Activated naive CD8-positive, alpha-beta T cell treated with anti-CD3 and anti-CD28 coated beads, Interleukin-2, amount 50 U/mL, for 16 hours (primary cell): ENCODE data around the gene SUFU.
"Not testable (repeated sequence)": the region's sequence is repeated elsewhere in the genome, so short reads cannot be mapped to it uniquely, and the experiment has no call there.

Experiments
- DNase-seq: peaks from one replicate; pipeline ENCODE4 v3.0.0-alpha.2; 2020; ENCODE audit warnings: low read depth, low spot score

SUFU gene

DNA sequence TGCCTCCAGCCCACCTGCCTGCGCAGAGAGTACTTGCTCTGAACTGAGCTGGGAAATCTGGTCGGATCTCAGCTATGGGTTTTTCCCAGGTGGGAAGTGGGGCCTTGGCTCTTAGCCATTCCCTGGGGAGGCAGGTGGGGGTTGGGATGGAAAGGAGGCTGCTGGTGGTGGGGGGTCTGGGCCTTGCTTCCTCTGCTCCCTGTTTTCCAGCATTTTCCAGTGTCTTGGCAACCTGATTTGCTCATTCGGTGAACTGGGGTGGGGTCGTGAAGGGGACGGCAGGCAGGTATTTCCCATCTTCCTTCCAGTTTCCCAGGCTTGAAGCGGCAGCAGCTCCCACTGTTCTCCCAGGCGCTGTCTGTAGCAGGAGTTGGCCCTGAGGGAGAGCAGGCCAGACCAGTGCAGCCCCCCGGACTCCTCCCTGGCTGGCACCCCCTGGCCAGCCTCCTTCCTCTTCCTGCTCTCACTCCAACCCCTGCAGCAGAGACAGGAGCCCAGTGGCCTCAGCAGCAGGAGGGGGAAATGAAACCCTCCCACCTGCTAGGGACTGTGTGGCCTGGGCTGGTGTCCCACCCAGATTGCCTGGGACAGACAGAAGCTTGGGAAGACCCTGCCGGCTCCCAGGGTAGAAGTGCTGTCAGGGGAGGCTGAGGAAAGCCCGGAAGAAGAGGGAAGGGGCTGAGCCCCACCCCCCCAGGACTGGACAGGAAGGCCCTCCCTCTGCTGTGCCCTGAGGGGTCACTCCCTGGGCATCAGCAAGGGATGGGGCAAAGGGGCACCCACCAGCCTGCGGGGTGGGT, 147.1 kb downstream of the SUFU start:
- DNase-seq = no peak

DNA sequence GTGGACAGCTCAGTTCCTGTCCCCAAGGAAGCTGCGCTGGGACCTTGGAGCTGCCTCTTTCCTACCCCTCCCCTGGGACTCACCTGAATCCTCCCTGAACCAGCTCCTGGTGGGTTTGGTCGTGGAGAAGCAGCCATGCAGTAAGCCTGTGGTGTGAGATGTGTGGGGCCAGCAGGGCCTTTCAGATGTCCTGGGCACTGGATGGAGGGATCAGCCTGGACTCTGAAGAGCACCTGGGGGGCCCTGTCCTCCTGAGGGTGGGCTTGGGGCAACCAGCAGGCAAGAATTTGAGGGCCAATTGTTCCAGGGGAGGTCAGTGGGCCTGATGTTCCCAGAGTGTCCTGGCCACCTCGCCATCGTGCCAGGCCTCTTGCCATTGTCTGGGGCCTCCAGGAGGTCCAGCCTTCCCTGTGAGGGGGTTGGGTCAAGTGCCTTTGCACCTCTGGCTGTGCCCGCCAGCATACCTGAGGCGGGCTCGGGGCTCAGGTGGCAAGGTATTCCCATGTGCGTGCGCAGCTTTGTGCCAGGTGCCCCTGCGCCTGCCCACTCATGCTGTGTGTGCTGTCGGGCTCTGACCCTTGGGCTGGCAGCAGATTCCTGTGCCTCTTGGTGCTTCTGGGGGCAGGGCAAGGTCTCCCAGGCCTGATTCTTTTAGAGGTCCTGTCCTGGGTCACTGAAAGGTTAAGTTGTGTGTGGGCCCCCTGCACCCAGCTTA, 147.8 kb downstream of the SUFU start:
- no peak for DNase-seq

DNA sequence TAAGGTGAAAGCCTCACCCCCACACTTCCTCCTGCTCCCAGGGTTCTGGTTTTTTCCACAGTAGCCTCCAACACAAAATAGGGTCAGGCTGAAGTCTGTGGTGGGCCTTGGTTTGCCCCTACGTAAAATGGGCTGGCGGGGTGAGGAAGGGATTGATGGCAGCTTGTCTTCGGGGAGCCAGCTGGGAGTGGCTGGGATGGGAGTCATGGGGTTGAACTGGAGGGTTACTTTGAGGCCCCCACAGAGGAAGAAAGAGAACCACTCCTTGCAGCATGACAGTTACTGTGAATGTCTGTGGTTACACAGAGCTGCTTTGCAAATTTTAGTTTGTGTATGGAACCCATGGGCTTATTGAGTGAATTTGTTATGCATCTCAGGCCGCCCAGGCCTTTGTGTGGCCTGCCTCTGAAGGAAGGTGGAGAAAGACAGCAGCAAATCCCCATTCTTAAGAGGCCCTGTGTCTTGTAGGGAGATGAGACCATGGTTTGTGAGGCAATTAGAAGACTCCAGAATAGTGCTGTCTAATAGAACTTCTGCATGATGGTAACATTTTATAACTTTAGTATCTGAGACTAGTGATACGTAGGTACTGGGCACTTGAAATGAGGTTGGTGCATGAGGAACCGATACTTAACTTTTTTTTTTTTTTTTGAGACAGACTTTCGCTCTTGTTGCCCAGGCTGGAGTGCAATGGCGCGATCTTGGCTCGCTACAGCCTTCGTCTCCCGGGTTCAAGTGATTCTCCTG, 148.6 kb downstream of the SUFU start:
- no peak for DNase-seq

DNA sequence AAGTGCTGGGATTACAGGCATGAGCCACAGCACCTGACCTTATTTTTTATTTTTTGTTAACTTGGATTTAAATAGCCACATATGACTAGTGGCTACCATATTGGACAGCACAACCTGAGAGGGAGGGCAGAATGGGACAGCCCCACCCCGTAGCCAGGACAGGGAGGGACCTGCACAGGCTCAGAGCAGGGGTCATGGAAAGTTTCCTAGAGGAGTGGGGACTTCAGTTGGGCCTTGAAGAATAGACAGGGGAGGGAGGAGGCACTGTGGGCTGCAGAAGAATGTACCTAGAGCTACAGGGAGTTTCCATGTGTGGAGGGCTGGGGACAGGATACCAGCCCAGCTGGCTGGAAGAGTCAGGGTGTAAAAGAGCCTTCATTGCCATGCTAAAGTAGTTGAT, 149.3 kb downstream of the SUFU start:
- DNase-seq = no peak

DNA sequence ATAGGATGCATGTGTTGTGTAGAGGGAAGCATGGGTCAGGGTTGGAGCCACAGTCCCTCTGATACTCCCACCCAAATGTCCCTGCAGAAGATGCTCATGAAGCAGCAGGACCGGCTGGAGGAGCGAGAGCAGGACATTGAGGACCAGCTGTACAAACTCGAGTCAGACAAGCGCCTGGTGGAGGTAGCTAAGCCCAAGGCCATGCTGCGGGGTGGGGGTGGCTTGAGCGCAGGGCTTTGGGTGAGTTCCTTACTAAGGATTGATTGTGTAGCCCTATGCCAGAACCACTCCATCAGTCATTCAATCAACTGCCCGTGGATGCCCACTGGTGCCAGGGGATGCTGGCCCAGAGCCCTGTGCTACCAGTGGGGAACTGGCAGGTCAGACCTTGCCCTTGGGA, 150.8 kb downstream of the SUFU start:
- no peak for DNase-seq

DNA sequence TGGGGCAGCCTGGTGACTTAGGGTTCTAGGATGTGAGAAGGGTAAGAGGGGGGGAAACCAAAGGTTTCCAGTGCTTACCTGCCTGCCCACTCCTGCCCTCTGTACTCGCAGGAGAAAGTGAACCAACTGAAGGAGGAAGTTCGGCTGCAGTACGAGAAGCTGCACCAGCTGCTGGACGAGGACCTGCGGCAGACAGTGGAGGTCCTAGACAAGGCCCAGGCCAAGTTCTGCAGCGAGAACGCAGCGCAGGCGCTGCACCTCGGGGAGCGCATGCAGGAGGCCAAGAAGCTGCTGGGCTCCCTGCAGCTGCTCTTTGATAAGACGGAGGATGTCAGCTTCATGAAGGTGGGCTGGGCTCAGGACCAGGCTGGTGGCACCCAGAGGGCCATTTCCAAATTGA, 151.2 kb downstream of the SUFU start:
- no peak for DNase-seq

DNA sequence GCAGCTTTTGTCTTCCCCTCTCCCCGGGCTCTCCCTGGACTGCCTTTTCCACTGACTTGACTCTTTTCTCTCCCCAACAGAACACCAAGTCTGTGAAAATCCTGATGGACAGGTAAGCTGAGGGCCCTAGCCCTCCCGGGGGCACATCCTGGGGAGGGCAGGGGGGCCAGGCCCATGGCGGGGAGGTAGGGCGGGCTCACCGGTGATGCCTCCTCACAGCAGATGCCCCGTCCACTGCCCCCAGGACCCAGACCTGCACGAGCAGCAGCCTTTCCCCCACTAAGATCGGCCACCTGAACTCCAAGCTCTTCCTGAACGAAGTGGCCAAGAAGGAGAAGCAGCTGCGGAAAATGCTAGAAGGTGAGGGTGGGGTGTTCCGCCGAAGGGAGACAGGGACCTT, 152.3 kb downstream of the SUFU start:
- DNase-seq = no peak

DNA sequence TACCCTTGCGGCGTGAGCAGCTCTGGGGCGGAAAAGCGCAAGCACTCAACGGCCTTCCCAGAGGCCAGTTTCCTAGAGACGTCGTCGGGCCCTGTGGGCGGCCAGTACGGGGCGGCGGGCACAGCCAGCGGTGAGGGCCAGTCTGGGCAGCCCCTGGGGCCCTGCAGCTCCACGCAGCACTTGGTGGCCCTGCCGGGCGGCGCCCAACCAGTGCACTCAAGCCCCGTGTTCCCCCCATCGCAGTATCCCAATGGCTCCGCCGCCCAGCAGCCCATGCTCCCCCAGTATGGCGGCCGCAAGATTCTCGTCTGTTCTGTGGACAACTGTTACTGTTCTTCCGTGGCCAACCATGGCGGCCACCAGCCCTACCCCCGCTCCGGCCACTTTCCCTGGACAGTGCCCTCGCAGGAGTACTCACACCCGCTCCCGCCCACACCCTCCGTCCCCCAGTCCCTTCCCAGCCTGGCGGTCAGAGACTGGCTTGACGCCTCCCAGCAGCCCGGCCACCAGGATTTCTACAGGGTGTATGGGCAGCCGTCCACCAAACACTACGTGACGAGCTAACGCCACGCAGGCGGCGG, 153.1 kb downstream of the SUFU start:
- no peak for DNase-seq

DNA sequence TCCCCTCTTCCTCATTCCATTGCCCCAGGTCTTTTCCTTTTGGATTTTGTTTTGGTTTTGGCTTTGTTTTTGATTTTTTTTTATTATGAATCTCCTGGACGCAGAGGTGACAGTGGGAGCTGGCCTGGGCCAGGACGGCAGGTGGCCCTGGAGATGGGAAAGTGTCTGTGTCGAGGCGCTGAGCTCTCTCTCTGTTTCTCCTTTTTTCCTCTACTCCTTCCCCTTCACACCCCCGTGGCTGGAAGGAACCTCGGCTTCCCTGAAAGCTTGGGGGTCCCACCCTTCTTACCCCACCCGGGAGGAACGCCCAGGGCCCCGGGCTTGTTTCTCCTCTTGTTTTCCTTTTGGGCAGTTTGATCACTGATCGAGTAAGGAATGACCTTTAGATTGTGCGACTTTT, 153.7 kb downstream of the SUFU start:
- DNase-seq = no peak

DNA sequence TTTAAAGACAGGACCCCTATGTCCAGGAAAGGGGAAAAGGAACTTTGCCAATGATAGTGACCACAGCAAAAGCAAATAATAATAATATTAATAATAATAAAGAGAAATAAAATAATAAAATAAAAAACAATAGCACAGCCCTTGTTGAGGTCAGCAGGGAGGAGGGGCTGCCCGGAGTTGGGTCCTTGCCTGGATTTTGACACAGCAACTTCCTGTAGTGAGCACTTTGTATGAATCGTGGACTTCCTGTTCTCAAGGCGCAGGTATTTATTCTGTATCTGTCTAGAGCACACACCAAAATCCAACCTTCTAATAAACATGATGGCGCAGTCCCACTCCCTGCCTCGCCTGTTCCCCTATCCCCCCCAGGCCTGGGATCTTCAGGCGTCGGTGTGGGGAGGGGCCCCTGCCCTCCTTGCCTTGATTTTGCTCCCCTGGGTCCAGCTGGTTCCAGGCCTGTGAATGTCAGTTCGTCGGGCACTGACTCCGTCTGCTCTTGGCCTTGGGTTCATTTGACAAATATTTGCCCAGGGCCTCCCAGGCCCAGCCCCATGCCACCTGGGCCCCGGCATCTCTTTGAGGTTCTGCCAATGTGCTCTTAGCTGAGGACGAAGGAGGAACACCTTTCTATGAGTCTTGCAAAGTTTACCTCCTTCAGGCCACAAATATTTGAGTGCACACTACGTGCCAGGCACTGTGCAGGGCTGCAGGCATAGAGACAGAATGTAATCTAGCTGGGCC, 154.4 kb downstream of the SUFU start:
- DNase-seq = no peak

DNA sequence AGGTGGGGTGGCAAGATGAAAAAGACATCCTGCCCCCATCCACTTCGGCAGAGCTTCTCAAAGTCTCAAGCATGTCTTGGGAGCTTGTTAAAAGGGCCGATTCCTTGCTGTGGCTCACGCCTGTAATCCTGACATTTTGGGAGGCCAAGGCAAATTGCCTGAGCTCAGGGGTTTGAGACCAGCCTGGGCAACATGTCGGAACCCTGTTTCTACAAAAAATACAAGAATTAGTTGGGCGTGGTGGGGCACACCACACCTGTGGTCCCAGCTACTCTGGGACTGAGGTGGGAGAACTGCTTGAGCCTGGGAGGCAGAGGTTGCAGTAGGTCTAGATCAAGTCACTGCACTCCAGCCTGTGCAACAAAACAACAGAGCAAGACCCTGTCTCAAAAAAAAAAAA, 155.0 kb downstream of the SUFU start:
- no peak for DNase-seq

DNA sequence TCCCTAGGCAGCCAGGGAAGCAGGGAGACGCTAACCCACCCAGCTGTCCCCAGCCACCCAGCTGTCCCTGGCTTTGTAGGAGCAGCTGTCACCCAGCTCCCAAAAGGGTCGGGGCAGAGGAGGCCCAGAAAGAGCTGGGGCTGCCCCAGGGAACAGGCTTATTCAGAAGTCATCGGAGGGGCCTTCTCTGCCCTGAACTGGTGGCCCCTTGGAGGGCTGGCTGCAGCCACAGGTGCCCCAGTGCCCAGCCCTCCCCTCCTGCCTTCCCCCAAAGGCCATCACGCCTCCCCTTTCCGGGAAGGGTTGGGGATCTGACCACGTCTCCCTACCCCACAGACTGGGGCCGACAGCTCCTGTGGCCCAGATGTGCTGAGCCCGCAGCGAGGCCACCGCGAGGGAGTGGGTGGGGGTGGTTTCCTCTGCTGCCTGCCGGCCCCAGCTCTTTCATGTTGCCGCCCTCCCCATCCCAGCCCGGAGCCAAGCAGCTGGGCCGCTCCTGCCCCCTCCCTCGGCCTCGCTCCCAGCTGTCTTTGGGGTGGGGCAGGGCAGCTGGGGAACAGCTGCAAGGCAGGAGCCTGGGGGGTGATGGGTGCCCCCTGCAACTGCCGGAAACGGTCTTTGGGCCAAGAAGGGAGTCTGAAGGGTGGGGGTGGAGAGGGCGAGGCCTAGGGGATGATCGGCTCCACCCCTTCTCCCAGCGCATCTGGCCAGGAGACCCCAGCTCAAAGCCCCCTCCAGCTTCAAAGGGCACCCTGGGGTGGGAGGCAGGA, 157.3 kb downstream of the SUFU start:
- DNase-seq = no peak

DNA sequence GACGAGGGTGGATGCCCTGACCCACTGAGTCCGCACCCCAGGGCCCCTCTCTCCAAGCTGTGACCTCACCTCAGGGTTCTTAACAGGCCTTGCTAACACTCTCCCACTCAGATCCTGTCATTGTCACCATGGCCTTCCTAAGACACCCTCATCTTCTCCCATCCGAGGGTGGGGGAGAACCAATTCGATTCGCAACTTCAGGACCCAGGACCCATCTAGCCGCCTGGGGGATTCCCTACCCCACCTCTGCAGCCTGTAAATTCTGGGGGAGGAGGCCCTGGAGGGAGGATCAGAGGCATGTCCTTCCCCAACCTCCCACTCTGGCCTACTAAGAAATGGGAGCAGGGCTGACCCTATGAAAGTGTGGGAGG, 157.9 kb downstream of the SUFU start:
- no peak for DNase-seq

DNA sequence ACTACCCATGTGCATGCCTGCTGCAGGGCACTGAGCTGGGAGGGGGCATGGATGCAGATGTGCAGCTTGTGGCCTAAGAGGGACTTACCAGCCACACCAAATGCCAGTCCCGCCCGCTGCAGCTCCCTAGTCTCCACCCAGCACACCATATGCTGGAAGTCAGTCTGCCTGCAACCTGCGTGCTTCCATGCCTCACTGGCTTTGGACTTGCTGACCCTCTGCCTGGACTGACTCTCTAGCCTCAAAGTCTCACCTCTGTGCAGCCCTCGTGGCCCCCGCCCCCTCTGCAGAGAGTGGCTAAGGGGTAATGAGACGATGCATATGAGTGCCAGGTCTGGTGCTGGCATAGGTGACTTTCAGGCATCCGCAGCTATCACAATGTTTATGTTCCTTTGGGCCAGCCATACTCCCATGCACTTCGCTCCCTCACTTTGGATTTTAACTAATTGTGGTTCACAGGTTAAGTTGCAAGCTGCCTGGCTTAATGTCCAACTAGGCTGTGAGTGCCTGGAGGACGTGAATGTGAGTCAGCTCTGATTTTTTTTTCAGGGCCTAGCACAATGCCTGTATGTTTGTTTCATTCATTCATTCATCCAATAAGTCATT, 162.2 kb downstream of the SUFU start:
- DNase-seq = no peak

DNA sequence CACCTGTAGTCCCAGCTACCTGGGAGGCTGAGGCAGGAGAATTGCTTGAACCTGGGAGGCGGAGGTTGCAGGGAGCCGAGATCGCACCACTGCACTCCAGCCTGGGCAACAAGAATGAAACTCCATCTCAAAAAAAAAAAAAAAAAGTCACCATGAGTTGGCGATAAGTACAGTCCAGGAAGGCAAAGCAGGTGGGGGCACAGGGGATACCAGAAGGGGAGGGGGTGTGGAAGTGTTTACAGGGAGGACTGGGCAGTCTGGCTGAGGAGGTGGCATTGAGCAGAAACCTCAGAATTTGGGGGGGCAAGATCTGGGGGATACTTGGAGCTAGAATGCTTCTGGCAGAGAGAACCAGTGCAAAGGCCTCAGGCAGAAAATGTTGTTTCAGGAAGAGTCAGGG, 163.6 kb downstream of the SUFU start:
- DNase-seq = not testable (repeated sequence)

DNA sequence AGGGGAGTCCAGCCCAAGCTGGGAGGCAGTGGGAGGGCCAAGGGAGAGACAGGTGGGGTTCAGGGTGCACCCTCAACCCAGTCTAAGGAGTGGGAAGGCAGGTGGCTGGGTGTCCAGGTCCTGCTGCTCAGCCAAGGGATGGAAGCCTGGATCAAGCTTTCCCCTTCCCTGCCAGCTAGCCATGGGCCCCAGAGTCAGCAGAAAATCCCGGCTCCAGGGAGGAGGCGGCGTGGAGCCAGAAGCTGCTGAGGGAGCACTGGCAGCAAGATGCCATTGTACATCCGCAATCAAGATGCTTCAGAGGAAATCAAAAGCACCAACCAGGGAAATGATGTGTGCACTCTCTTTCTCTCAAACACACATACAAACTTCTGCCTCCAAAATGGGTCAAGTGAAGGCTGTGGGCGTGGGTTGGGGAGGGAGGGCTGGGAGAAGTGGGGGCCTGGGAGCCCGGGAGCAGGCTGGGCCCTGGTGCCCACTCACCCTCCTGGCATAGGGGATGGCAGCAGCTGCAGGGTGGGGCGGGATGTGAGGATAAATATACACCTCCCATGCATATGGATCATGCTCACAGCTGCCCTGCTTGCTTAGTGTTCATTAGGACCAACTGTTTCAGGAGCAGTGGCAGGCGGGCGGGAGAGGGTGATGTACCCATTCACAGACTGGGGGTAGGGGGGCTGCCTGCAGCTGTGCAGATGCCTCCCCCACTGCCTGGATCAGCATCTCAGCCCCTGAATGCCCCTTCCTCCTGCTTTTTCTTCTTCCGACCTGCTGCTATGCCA, 164.7 kb downstream of the SUFU start:
- DNase-seq = no peak

DNA sequence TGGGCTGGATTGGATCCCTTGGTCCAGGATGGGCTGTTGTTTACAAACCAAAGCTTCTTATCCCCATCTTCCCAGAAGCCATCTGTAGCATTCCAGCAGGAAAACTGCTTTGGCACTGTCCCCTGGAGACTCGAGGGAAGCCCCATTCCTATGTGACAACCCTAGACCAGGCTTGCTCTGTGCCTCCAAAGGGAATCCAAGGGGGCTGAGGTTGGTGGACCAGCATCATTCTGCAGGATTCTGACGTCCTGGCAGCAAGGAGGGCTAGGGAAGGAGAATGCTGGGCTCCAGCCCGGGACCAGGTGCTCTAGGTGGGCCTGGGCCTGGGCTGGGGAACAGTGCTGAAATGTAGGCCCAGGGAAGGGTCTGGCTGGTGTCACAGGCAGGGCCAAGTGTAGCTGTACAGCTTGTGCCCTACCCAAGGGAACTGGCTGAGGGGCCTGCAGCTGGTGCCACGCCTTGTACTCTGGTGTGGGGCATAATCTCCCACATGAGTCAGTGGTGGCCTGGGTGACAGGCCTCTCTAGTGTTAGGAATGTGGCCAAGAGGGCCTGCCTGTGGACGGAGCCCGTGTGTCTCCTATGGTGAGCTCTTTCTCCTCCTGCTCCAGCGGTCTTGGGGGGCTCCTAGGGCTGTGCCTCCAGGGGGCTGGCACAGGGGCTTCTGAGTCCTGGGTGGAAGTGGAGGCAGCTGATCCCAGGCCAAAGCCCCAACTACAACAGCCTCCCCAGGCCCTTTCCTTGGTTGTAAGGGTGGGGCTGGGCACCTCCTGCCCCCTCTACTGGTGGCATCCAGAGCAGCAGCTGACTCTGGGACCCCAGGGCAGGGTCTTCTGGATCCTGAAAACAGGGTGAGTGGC, 165.7 kb downstream of the SUFU start:
- DNase-seq = no peak

DNA sequence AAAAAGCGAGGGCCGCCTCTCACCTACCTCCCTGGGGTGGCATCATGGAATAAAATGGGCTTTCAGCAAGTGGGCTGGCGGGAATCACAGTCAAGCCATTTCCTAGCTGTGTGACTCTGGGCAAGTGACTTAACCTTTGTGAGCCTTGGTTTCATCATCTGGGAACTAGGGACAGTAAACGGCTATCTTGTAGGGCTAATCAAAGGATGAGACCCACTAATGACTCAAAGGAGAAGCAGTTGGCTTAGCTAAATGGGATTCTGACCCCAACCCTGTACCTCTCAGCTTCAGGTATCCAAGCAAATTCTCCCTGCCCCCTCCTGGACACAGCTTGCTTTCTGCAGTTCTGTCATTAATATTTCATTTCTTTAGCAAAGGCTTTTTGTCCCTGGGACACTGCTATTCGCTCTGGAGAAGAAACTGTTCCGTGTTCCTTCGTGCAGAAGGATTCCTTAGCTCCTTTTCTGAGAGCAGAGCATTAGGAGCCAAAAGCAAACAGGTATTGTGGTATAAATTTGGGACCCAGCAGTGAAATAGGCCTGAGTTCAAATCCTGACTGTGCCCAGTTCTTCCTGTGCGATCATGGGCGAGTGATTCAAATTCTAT, 166.4 kb downstream of the SUFU start:
- DNase-seq = no peak
